Measurements from ENCODE around the gene CMSS1. TPM values are rescaled to one million over a fixed set of nuclear protein-coding genes. Genes with fewer than 3 reads are reported as not detected.

The CMSS1 gene
- total RNA-seq, 2 donors from 2014 or later, result 8.2 to 9.5 TPM

DNA sequence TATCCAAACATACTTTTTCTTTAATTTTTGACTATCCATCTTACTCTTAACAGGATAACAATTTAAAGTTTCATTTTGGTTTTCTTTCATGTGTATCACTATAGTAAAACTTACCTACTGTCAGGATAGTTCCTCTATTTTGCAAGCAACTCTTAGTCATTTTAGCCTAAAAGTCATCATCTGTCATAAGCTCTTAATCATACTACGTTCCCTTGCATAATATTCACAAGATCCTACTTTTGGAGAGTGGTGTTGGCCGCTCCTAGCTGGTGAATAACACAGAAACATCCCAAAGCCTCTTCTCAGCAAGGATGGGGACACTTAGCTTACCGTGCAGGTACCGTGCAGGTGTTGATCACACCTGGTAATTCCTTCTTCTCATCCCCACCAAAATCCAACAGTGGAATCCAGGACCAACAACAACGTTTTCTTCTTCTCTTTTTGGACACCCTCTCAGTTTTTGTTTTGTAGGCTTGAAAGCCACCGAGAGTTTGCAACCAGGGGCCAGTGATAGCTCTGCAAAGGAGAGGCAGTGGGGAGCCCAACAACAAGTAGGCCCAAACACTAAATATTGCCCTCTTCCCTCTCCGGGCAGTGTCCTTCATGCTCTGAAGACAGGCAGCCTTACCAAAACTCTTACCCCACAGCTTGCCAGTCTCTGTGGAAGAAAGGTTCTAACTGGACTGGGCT, 296.2 kb downstream of the CMSS1 start:
- DNase-seq (no peak), ATAC-seq (no peak)
- intact Hi-C loops (cut with DNase I, micrococcal nuclease), result no loop called here

DNA sequence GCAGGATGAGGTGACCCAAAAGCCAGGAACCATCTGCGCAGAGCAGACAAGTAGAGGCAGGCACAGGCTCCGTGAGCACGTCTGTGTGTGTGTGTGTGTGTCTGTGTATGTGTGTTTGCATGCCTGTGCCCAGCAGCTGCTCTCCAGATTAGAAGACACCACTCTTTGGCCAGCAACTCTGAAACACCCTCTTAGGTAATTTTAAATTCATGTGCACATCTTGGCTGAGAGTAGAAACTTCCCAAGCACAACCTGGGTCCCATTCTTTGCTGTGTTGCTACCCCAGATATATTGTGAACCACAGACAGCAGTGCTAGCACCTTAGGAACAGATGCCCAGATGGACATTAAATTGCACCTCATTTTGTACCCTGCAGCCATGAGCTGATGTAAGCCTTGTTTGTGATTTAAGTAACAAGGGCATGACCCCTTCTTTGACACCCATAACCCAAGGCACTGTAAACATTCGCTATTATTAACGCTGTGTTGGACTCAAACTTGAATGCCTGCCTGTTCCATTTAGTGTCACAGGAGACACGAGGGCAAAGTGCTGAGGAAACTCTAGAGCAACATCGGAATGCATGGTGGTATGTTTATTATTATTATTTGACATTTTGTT, 296.9 kb downstream of the CMSS1 start, which contains the start of gene FILIP1L:
TSS of gene FILIP1L (minus strand) at position 89 of the 618 bp plus-strand sequence.
- DNase-seq (no peak), ATAC-seq (no peak)
- intact Hi-C loops (cut with DNase I, micrococcal nuclease), result no loop called here

DNA sequence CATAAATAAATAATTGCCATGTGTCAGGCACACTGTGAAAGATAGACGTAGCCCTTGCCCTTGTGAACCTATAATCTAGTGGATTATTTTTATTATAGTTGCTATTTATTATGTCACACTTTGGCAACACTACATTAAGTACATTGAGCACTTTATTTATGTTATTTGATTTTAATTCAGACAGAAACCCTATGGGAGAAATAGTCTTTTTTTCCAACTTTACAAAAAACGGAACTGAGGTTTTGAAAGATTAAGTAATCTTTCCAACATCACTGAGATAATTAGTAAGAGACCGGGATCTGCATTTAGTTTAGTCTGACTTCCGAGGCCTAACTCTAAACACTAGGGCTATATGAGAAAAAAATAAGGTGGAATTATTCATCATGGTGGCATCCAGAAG, 299.4 kb downstream of the CMSS1 start:
- intact Hi-C loops (cut with DNase I, micrococcal nuclease), result no loop called here
- DNase-seq (no peak), ATAC-seq (no peak)

DNA sequence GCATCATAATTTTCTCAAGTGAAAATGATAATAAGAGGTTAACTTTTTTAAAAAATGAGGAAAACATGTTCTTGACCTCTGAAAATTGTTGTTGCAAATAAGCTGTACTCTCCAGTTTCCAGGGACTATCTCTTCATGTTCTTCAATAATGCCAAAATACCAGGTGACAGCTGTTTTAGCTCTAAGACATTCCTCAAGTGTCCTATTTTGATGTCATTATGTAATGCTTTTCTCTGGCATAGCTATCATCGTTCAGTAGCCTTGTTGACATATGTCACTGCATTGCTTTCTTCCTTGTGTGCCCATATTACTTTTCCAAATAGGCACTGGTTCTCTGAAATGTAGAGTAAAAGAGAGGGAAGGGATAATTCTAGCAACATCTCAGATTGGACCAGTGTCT, 302.4 kb downstream of the CMSS1 start:
- DNase-seq (no peak), ATAC-seq (no peak)
- intact Hi-C loops (cut with DNase I, micrococcal nuclease), result no loop called here

DNA sequence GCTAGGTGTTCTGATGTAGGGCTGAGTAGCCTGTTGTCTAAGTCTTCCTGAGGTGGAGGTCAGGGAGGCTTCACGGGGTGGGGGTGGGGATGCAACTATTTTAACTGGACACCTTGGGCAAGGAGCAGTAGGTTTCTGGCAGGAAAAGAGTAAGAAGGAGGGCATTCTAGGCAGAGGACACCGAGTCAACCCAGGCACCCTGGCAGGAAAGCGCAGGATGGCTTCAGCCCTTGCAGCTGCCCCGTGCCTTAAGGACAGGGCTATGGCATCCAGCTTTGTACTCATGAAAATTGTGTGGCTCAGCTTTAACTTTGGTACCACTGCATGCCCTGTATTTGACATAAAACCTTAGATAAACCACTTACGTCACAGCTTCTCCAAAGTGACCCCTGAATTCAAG, 303.0 kb downstream of the CMSS1 start:
- ATAC-seq (no peak), DNase-seq (no peak)
- intact Hi-C loops (cut with DNase I, micrococcal nuclease), result no loop called here

DNA sequence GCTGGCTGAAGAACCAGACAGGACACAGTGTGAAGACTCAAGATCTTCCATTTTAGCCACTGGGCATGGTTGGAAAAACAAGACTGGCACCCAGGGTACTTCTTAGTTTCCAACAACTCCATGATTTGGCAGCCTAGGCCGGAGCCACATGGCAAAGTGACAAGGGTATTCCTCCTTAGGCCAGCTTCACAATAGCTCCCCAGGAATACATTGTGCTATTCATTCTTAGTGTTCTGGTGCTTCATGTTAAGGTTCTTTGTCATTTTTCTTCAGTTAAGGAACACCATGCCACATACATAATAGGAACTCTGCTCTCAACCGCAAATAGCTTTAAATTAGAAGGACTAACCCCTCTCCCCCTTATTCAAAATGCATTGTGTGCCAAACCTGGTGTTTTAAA, 304.7 kb downstream of the CMSS1 start:
- intact Hi-C loops (cut with DNase I, micrococcal nuclease), result no loop called here
- DNase-seq, result no peak
- no peak for ATAC-seq

DNA sequence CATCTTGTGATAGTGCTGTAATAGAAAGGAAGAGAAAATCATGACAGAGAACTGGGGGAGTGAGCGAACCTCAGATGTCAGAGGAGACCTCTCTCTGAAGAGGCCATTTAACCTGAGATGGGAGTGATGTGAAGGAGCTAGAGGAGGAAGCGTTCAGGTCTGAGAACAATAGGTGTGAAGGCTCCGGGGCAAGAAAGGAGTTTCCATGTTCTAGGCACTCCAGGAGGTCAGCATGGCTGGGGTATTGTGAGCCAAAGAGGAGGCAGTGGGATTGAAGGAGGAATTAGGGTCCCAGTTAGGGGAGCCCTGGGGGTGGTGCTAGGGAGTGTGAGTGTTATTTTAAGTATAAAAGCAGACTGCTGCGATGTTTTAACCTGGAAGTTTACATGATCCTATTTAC, 305.4 kb downstream of the CMSS1 start:
- no peak for DNase-seq
- intact Hi-C loops (cut with DNase I, micrococcal nuclease), result no loop called here
- ATAC-seq, result no peak

DNA sequence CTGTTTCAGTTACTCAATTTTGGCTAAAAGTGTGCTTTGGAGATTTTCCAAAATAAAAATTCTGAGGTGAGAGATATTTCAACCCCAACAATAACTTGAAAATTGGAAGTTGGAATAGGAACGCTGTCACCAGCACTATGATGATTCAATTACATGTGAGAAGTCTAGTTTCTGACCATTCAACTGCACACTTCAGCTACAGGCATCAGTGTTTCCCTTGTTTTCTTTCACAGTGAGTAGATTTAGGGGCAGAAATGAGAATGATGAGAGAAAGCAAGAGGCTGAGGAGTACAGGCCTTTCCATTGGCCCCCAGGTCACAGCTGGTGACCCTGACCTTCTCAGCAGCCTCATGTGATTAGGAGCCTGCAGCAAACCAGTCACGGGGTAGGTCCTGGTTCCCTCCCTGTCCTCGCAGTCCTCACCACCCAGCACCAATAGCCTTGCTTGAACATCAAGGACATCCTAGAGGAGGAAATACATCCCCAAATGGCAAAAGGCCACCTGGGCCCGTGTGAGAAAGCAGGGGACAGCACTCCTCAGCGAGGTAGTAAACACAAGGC, 306.6 kb downstream of the CMSS1 start:
- intact Hi-C loops (cut with DNase I, micrococcal nuclease), result no loop called here
- no peak for DNase-seq

DNA sequence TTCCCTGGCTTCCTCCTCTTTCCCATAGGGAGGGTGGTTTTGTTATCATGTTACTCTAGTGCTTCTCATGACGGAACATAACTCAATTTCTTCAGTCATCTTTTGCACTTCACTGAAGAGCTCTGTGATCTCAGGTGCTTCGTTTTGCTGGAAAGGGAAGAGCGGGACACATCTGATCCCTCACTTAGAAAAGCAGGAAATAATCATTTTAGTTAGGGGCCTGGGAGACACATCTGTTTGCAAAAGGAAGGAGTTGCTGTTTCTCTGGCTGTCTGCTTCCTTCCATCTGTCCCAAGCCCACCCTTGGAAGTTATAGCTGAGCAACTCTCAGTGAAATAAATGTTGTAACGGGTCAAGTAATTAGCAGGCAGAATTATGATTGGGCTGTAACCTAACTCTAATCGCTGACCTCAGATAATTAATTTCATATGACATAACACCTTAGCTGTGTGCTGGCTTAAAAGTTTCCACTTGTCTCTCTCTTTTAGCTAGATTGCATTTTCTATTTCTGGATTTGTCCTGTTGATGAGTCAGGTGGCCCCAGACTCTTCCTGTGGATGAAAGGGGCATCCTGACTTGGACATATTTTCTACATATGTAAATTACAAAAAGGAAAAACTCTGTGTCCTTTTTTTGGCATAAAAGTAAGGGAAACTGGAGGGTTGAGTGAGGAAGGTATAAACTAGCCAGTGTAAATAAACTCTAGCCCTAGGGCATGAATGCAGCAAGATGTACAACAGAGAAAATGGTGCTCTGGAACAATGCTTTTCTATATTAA, 307.7 kb downstream of the CMSS1 start:
- no peak for DNase-seq
- intact Hi-C loops (cut with DNase I, micrococcal nuclease), result no loop called here
- ATAC-seq, result no peak

More for the DNA sequence above, 306.6 kb downstream of the CMSS1 start:
- ATAC-seq, result no peak

DNA sequence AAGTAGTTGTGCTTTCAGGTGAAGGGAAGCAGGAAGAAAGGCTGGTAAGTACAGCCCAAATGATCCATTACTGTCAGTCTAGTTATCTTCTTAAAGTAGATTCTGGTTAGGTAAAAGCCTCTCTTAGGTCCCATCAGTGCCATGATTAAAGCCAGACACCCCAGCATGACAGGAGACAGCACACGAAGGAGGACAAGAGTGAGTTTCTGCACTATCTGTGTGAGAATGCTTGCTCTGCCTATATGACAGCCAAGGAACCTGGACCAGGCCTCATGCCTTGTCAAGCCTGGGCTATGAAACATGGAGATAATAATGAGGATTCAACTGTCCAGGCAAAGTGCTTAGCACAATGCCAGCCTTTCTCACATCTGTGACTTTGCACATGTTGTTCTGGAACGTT, 310.1 kb downstream of the CMSS1 start:
- intact Hi-C loops (cut with DNase I, micrococcal nuclease), result no loop called here
- DNase-seq, result no peak
- ATAC-seq, result no peak

DNA sequence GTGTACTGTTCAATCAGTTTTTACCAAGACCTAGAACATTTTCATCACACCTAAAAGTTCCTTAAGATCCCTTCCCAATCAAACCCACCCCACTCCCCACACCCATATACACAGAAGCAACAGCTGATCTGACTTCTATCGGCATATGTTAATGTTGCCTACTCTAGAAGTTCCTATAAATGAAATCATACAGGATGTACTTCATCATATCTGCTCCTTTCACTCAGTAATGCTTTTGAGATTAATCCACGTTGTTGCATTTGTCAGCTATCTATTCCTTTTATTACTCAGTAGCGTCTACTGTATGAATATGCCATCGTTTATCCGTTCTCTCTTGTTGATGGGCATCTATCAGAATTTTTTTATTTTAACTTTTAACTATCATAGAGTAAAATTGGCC, 310.9 kb downstream of the CMSS1 start:
- intact Hi-C loops (cut with DNase I, micrococcal nuclease), result no loop called here
- no peak for ATAC-seq
- DNase-seq, result no peak

DNA sequence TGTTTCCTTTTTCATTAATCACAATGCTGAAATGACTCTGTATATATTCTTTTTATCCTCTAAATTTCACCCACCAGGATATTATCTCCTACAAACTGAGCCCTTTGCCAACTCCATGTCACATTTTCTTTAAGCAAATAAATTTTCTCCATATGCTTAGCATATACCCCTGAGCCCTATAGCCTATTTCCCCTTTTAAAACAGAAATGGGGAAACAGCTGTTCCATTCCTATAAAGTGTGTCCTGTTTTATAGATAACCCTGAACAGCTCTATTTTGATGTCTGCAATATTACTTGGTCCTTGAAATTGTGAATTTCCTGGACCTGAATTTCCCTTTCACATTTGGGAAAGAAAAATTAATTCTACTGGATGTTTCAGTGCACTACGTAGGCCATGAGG, 312.3 kb downstream of the CMSS1 start:
- DNase-seq (no peak), ATAC-seq (no peak)
- intact Hi-C loops (cut with DNase I, micrococcal nuclease), result no loop called here

DNA sequence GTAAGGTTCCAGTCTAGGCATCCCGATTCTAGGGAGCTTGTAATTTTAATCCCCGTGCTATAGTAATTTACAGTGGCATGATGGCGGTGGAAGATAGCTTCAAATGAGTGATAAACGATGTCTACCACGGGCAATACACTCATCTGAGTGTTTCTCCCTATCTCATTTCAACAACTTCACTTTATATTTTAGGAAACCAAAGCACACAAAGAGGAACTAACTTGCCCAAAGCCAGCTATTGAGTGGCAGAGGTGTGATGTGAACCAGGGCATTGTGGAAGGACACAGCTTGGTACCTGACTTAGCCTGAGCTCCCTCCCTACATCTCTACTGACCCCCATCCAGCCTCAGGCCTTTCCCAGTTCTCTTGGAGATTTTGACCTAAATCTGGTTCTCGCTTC, 313.6 kb downstream of the CMSS1 start:
- intact Hi-C loops (cut with DNase I, micrococcal nuclease), result no loop called here
- ATAC-seq (no peak), DNase-seq (no peak)

DNA sequence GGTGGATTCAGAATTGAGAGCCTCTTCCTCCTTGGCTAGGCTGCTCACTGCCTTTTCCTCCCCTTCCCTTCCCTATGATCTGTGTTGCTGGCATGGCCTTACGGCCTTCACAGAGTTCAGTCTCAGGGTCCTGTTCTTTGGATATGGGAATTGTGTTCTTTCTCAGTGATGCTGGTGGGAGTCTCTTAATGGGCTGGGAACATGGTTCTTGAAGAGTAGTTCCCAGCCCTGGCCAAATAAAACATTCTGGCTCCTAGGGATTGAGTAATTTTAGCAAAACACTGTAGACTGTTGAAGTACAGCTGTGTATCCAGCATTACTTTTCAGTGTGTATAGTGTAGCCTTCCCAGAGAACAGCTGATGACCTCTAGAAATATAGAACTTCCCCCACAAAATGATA, 319.3 kb downstream of the CMSS1 start:
- no peak for ATAC-seq
- intact Hi-C loops (cut with DNase I, micrococcal nuclease), result no loop called here
- no peak for DNase-seq

DNA sequence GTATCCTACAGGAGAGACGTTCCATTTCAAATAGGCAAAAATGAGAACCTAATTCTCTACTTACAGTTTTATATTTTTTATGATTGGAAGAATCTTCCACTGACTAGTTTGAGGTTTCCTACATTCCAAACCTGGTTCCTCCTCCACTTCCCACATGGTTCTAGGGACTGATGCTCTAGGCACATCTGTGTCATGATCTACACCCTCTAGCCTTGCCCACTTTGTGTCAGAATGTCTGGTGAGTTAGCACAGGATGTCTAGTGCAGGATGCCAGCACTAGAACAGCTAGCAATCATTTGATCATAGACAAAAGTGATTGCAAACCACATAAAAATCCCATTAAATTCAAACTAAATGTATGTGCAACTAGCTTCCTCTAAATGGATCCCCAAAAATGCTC, 323.3 kb downstream of the CMSS1 start:
- ATAC-seq (no peak), DNase-seq (no peak)
- intact Hi-C loops (cut with DNase I, micrococcal nuclease), result no loop called here

DNA sequence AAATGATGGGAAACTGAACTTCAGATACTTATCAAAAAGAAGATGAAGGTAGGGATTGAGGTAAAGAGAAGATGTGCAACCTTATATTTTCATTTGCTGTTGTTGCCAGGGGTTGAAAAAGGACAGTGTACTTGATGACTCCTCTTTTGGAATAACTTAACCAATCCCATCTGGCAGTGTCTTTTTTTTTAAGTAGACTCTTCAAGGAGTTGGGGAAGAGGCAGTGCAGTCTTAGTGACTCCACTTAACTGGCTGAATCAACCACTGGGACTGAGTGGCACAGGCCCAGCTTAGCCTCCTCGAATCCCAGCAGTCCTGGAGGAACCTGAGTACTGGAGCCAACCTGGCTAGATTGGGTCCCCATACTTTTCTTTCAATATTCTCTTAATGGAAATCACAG, 323.9 kb downstream of the CMSS1 start:
- no peak for DNase-seq
- intact Hi-C loops (cut with DNase I, micrococcal nuclease), result no loop called here
- ATAC-seq, result no peak

DNA sequence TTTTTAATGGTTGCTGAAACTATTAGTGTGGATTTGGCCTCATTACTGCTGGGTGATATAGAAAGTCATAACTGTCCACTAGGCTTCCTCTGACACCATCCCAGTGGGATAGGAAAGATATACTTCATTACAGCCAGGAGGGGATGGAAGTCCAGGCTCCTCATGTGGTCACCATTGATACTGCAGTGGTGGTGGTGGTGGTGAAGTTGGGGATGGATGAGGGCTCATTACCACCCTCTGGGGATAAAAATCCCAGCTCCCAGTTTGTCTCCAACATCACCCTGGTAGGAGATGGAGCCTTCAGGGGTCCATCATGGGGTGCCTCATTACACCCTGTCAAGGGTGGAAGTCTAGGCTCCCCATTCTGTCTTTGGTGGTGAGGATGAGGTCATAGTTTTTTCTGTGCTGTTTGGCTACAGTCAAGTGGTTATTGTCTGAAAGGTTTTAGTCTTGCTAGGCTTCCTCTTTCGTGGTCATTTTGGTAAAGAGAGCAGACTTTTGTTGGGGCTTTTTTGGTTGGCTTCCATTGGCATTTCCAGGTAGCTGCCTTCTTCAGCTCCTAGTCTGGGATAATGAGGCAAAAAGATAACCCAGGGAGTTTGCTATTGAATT, 326.7 kb downstream of the CMSS1 start:
- intact Hi-C loops (cut with DNase I, micrococcal nuclease), result no loop called here

DNA sequence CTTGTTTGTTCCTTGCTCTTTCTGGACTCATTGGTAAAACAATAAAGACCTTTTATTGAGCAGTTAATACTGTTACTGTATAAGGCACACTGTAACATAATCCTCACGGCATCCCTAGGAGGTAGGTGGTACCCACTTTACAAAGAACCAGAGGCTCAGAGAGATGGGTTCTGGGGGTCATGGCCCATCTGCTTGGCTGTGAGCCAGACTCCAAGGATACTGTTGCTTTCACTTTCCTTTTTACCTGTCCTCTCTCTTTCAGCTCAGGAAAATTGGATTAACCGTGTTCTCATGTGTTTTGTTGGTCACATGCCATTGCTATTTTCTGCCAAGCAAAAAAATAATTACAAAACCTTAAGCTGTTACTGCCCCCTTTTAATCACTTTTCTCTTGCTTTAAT, 331.5 kb downstream of the CMSS1 start:
- intact Hi-C loops (cut with DNase I, micrococcal nuclease), result no loop called here
- no peak for ATAC-seq
- DNase-seq, result no peak

More for the DNA sequence above, 326.7 kb downstream of the CMSS1 start:
- no peak for ATAC-seq
- DNase-seq, result no peak

DNA sequence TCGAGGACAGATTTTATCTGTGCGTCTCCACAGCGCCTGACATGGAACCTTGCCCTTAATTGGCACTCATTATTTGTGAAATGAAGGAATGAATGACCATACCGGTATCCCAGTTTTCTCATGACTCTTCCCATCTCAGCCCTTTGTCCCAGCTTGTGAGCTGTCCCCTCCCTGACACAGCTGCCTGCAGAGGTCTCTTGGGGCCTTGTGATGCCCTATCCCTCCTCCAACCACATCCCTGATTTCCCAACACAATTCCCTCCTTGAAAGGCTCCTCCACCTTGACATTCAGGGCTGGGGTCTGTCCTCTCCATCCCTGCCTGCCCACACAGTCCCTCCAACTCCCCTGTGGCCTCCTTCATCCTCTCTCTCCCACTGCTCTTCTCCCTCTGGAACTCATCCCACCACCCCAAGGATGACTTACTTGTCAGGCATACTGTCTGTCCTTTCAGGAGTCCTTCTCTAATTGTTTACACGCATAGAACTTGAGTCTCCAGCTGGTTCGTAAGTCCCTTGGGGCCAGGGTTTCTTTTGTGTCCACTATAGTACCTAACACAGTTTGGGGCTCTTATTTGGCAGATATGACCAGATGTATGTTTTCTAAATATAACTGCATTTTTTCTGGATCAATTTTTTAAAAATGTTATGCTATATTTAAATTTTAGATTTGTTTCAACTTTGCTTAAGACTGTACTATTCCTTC, 332.2 kb downstream of the CMSS1 start:
- ATAC-seq, result no peak
- DNase-seq, result no peak
- intact Hi-C loops (cut with DNase I, micrococcal nuclease), result no loop called here

Data from left colon (tissue), 2 donors.